Measurements from ENCODE around the gene DNAH2.

DNA sequence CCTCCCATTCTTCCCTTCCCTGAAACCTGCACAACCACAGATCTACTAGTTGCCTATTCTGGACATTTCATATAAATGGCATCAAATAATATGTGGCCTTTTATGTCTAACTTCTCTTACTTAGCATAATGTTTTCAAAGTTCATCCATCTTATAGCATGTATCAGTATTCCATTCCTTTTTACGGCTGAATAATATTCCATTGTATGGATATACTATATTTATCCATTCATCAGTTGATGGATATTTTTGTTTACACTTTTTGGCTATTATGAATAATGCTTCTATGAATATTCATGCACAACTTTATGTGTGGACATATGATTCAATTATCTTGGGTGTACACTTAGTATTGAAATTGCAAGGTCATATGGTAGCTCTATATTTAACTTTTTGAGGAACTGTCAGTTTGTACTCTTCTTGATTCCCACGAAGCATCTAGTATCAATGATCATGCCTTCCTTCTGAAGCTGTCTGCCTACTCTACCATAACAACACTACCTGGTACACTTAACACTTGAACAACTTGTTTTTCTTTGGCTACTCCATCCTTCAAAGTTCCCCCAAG lies 158.3 kb downstream of the DNAH2 start:
- no peak for TF ChIP-seq CTCF (IDR thresholded peaks at IDR 0.05)
- TF ChIP-seq POLR2A (IDR thresholded peaks at IDR 0.05), result no peak
